ENCODE data around the gene GAMT.

GAMT gene

GRCh38 chr19:1401889-1402217 lies 511 bp upstream of the GAMT start:
- DNase-seq (ENCODE audit: low read depth in 2 of 3, low spot score in 1 of 3) = no peak

- DNase-seq (ENCODE audit: low read depth in 2 of 3, low spot score in 1 of 3) = no peak
These were observed 833 bp downstream of the GAMT start for GRCh38 chr19:1400281-1401137.

- no peak for DNase-seq (ENCODE audit: low read depth in 2 of 3, low spot score in 1 of 3)
These were observed 1.6 kb downstream of the GAMT start for GRCh38 chr19:1399745-1400144.

GRCh38 chr19:1399079-1399478 lies 2.3 kb downstream of the GAMT start:
- no peak for DNase-seq (ENCODE audit: low read depth in 2 of 3, low spot score in 1 of 3)

GRCh38 chr19:1397838-1398237 lies 3.5 kb downstream of the GAMT start:
- no peak for DNase-seq (ENCODE audit: low read depth in 2 of 3, low spot score in 1 of 3)

- no peak for DNase-seq (ENCODE audit: low read depth in 2 of 3, low spot score in 1 of 3)
These were observed 4.3 kb downstream of the GAMT start for GRCh38 chr19:1396768-1397679.

DNA sequence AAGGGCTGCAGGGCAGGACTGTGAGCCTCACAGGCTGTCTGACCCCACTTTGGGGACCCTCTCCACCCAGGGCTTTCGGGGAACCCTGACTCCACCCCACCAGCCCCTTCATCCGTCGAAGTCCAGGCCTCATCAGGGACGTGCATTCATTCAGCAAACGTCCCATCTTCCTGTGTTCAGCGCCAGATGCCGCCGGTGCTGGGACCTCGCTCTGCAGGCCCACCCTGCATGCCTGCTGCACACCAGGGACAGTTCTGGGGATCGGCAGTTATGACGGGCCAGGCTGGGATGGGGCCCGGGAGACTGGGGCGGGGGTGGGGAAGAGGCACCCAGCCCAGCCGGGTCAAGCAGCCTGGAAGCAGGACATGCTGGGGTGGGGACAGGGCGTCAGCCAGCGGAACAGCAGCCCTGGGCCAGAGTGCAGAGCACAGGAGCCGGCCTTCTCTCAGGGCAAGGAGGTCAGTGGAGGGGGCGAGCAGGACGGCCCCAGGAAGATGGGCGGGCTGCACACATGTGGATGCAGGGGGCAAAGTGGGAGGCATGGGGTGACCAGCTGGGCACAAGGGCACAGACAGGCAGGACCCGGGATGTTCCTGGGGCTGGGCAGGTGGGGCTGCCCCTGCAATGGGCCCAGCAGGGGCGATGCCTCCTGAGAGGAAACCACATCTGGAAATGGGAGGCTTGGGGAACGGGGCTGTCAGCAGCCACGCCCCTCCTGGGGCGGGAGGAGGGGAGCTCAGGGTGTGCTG lies 5.1 kb downstream of the GAMT start:
- no peak for DNase-seq (ENCODE audit: low read depth in 2 of 3, low spot score in 1 of 3)

GRCh38 chr19:1395194-1396018 lies 5.9 kb downstream of the GAMT start:
- DNase-seq (ENCODE audit: low read depth in 2 of 3, low spot score in 1 of 3) = no peak

DNA sequence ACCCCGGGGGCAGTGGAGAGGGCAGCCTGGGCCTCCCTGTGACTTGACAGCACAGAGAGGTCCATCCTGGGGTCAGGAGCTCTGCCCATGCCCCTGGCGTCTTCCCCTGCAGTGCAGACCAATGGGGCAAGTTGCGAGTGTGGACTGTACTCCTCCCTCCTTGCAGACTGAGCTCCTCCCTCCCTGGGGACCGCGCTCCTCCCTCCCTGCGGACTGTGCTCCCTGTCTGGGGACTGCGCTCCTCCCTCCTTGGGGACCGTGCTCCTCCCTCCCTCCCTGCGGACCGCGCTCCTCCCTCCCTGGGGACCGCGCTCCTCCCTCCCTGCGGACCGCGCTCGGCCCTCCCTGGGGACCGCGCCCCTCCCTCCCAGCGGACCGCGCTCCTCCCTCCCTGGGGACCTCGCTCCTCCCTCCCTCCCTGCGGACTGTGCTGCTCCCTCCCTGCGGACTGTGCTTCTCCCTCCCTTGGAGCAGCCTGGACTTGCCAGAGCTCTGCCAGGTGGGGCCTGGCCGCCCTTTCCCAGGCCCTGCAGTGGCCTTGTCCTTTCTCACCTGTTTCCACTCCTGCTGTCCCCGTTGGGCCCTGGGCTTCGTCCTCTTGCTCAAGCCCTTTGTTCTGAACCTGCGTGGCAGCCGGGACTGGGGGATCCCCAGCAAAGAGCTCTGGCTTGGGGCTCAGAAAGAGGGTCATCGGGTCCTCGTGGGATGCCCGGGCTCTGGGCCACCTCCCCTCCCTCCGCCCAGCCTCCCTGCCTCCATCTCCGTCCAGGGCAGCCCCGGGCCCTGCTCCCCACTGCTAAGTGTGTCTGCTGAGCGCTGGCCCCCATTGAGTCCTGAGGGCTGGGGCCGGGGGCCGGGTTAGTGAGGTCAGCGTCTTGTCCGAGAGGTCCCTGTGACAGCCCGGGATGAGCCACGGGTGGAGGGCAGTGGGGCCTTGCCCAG lies 6.8 kb downstream of the GAMT start:
- no peak for DNase-seq (ENCODE audit: low read depth in 2 of 3, low spot score in 1 of 3)

DNA sequence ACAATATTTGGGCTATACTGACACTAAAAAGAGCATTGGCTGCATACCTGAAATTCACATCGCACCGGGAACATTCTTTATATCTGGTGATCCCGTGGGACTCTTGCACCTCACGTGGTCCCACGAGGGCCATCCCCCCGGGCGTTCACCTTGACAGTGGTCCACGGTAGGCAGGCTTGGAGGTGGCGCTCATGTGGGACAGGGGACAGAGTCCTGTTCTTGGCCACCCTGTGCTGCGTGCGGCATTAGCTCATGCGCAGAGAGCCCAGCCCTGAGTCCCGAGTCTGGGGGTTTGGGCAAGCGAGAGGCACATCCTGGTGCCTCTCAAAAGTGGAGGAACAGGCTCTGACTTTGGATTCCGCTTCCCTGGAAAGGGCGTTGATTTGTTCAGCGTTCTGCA lies 7.5 kb downstream of the GAMT start:
- no peak for DNase-seq (ENCODE audit: low read depth in 2 of 3, low spot score in 1 of 3)

GRCh38 chr19:1392939-1393530 lies 8.3 kb downstream of the GAMT start:
- no peak for DNase-seq (ENCODE audit: low read depth in 2 of 3, low spot score in 1 of 3)

- no peak for DNase-seq (ENCODE audit: low read depth in 2 of 3, low spot score in 1 of 3)
These were observed 8.9 kb downstream of the GAMT start for GRCh38 chr19:1392407-1392806.

DNA sequence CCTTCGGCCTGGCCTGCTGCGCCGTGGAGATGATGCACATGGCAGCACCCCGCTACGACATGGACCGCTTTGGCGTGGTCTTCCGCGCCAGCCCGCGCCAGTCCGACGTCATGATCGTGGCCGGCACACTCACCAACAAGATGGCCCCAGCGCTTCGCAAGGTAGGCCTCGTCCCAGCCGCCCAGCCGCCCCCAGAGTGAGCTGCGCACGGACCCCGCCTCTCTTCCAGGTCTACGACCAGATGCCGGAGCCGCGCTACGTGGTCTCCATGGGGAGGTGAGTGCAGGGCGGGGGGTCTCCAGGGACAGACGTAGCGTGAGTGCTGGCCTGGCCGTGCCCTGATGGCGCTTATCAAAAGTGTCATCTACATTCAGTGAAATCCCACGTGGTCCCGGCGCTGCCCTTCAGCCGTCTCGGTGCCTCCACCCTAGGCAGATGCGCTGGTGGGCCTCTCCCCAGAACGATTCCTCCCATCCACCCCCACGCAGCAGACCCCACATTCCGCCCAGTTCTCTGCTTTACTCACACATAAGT lies 10.4 kb downstream of the GAMT start:
- no peak for DNase-seq (ENCODE audit: low read depth in 2 of 3, low spot score in 1 of 3)

DNA sequence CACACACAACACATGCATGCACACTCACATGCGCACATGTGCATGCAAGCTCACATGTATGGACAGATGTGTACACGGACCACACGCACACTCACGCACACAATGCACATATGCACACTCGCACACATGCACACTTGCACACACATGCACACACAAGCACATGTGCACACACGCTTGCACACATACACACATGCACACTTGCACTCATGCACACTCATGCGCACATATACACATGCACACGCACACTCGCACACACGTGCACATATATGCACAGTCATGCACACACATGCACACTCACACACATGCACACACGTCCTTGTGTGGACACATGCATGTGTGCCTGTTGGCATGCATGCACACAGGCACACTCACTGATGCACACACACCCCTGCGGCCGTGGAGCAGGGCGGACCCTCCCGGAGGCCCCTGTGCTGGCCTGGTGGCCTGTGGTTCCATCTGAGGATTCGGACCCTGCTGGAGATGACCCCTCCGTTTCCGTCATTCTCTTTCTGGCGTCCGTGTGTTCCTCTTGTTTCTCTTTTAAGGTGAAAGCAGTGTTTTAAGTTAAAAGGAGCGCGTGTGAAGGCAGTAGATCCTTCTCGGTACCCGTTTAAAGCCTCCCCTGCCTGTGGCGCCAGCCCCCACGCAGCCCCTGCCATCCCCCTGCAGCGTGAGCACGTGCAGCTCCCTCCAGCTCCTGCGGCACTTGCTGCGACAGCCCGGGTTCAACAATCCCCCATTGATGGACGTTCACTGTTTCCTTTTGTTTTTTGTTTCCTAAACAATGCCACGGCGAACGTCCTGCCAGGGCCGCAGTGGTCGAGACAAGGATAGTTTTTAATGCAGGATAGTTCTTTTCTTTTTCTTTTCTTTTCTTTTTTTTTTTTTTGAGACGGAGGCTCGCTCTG lies 12.1 kb downstream of the GAMT start:
- DNase-seq (ENCODE audit: low read depth in 2 of 3, low spot score in 1 of 3) = no peak

- DNase-seq (ENCODE audit: low read depth in 2 of 3, low spot score in 1 of 3) = no peak
These were observed 12.7 kb downstream of the GAMT start for GRCh38 chr19:1388637-1389026.

GRCh38 chr19:1387684-1388636 lies 13.4 kb downstream of the GAMT start:
- no peak for DNase-seq (ENCODE audit: low read depth in 2 of 3, low spot score in 1 of 3)

Measured in stimulated activated CD4-positive, alpha-beta T cell treated with anti-CD3 and anti-CD28 coated beads, Interleukin-12 subunit alpha, Interleukin-12 subunit beta, amount 100 ng/mL, for 48 hours (primary cell).